Brain microvascular endothelial cell (primary cell): ENCODE measurements around the gene REPIN1.

ENCODE experiments used
- DNase-seq: peaks from one replicate; pipeline ENCODE4 v3.0.0-alpha.2; 2020
- H3K27ac ChIP-seq: fragments of 250-450 bp; sonication (Bioruptor Pico); 2 replicates; pipeline ENCODE4 v1.5.1; 2020; ENCODE audit warnings: mild to moderate bottlenecking, moderate library complexity
- H3K27me3 ChIP-seq: fragments of 250-450 bp; sonication (Bioruptor Pico); replicated peaks from 2 replicates; pipeline ENCODE4 v1.5.1; 2020; ENCODE audit warnings: mild to moderate bottlenecking
- H3K36me3 ChIP-seq: fragments of 250-450 bp; sonication (Bioruptor Pico); replicated peaks from 2 replicates; pipeline ENCODE4 v1.5.1; 2020; ENCODE audit warnings: mild to moderate bottlenecking
- H3K4me3 ChIP-seq: 2 replicates; pipeline ENCODE4 v1.5.1; 2011; ENCODE audit warnings: low read depth, mild to moderate bottlenecking, control low read depth, low read length, moderate library complexity
- CTCF ChIP-seq: IDR thresholded peaks from 2 replicates; pipeline ENCODE4 v1.5.1; 2011; ENCODE audit warnings: low read depth, mild to moderate bottlenecking, moderate library complexity, low read length, control low read depth, inconsistent platforms; ENCODE audit errors: missing control alignments
- in situ Hi-C: cut with HindIII; loops from 2 replicates; pipeline ENCODE4 v1.10.0; 2017; ENCODE audit warnings: low sequenced_read_pairs, low pct_ligation_motif_present

The REPIN1 gene

GRCh38 chr7:150358988-150359621, 9.5 kb upstream of the REPIN1 start:
- TF ChIP-seq CTCF, result no peak
- H3K36me3 ChIP-seq, result no peaks in the 10 kb centered on the region
- H3K4me3 ChIP-seq, result no peak overlapping the region
- H3K27ac ChIP-seq, result no peak overlapping the region
- no peak for DNase-seq
- H3K27me3 ChIP-seq, result no peaks in the 10 kb centered on the region
- in situ Hi-C loops, result no loop called here

- H3K27me3 ChIP-seq, result no peaks in the 10 kb centered on the region
- no peak for DNase-seq
- no peak overlapping the region for H3K27ac ChIP-seq
- no peaks in the 10 kb centered on the region for H3K36me3 ChIP-seq
- in situ Hi-C loops, result no loop called here
- no peak overlapping the region for H3K4me3 ChIP-seq
- no peak for TF ChIP-seq CTCF
Observed at GRCh38 chr7:150359622-150360362, 8.8 kb upstream of the REPIN1 start.

GRCh38 chr7:150360363-150361058, 8.1 kb upstream of the REPIN1 start:
- TF ChIP-seq CTCF, result no peak
- in situ Hi-C loops, result no loop called here
- no peaks in the 10 kb centered on the region for H3K36me3 ChIP-seq
- DNase-seq, result no peak
- H3K27me3 ChIP-seq, result no peaks in the 10 kb centered on the region
- H3K27ac ChIP-seq, result no peak overlapping the region
- no peak overlapping the region for H3K4me3 ChIP-seq

GRCh38 chr7:150361402-150361801, 7.2 kb upstream of the REPIN1 start:
- DNase-seq, result no peak
- in situ Hi-C loops, result no loop called here
- Histone ChIP-seq H3K36me3 (no peaks in the 10 kb centered on the region), H3K27ac (no peak overlapping the region), H3K4me3 (no peak overlapping the region), H3K27me3 (no peaks in the 10 kb centered on the region)
- no peak for TF ChIP-seq CTCF

- H3K36me3 ChIP-seq, result no peaks in the 10 kb centered on the region
- TF ChIP-seq CTCF, result no peak
- no peak overlapping the region for H3K4me3 ChIP-seq
- no peak overlapping the region for H3K27ac ChIP-seq
- H3K27me3 ChIP-seq, result no peaks in the 10 kb centered on the region
- in situ Hi-C loops, result no loop called here
- DNase-seq, result no peak
Observed at GRCh38 chr7:150361807-150362621, 6.6 kb upstream of the REPIN1 start.
